Mucosa of gallbladder (tissue), 1 donor: ENCODE data around the gene NRCAM. TPM values are rescaled to one million over a fixed set of nuclear protein-coding genes. Genes with fewer than 3 reads are reported as not detected.

ENCODE experiments used
- total RNA-seq: library from RNA; stranded (reverse); gene quantifications from one replicate; pipeline ENCODE4 v1.2.1, GENCODE V29; 2021
- donor health status: DM: no; HTN: no; CAD: no.

Gene NRCAM
- total RNA-seq, 1 donor from 2014 or later = 38.2 TPM

Other genes starting within 250 kb of the NRCAM start
- 22.6 TPM for gene PNPLA8, start 69.7 kb upstream of the NRCAM start, total RNA-seq
- gene THAP5, start 113.3 kb upstream of the NRCAM start, total RNA-seq = 23.2 TPM
- gene DNAJB9, start 113.4 kb upstream of the NRCAM start, total RNA-seq = 31.3 TPM